Measurements from ENCODE around the gene COX4I2. TPM values are rescaled to one million over a fixed set of nuclear protein-coding genes. Genes with fewer than 3 reads are reported as not detected.

Gene COX4I2
- total RNA-seq, 3 donors from 2014 or later = 0.63 to 0.90 (median 0.76) TPM

GRCh38 chr20:31673435-31673834, 35.7 kb downstream of the COX4I2 start:
- H3K9me3 ChIP-seq = no peaks in the 10 kb centered on the region
- no peak overlapping the region for H3K4me3 ChIP-seq
- intact Hi-C loops (cut with DNase I, micrococcal nuclease) = no loop called here
- ATAC-seq (no peak), DNase-seq (no peak)
- peaks cover 41% of the 10 kb centered on the region for H3K4me1 ChIP-seq (ENCODE audit: low read depth)
- TF ChIP-seq CTCF (IDR thresholded peaks at IDR 0.05) = no peak
- no peaks in the 10 kb centered on the region for H3K36me3 ChIP-seq (ENCODE audit: low read depth)

GRCh38 chr20:31673943-31674463, 36.3 kb downstream of the COX4I2 start:
- Histone ChIP-seq H3K4me3 (no peak overlapping the region), H3K9me3 (no peaks in the 10 kb centered on the region), H3K4me1 (ENCODE audit: low read depth) (peaks cover 41% of the 10 kb centered on the region), H3K36me3 (ENCODE audit: low read depth) (no peaks in the 10 kb centered on the region)
- DNase-seq = no peak
- no peak for ATAC-seq
- no peak for TF ChIP-seq CTCF (IDR thresholded peaks at IDR 0.05)
- intact Hi-C loops (cut with DNase I, micrococcal nuclease) = no loop called here

DNA sequence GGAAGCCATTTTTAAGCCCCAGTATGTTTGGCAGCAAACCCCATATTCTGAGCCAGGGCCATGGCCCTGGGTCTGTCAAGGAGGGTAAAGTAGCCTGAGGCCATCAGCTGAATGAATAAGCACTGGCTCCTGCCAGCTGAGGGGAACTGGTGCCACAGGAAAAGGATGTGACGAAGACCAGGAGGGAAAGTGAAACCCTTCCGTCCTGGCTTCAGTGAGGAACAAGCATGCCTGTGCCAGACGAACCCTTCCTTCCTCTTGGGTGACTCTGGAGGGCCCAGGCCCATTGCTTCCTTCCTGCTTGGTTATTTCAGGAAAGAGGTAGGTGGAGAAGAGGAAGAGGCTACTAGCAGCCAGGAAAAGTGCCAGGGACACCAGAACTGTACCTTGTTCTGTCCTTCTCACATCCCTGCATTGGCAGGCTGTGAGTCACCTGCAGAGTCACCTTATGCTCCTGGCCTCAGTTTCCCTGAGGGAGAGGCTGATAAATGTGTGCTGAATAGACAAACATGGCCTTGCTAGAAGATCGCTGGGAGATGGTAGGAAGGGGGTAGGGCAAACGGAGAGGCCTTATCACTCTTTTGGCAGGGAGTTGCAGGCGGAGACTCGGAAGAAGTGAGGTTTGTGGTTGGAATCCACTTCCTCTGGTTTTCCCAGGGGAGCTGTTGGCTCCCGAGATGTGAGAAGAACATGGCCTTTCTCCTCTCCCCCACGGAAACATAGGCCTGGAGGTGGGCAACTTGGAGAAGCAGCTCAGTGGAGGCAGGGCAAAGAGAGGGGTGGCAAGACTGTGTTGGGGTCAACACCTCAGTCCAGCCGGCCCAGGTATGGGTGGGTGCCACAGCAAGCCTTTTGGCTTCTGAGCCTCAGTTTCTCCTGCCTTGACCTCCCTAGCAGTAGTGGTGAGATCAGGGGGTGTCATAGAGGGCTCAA, 37.4 kb downstream of the COX4I2 start:
- Histone ChIP-seq H3K36me3 (ENCODE audit: low read depth) (no peaks in the 10 kb centered on the region), H3K4me1 (ENCODE audit: low read depth) (peaks cover 29% of the 10 kb centered on the region), H3K9me3 (no peaks in the 10 kb centered on the region), H3K4me3 (no peak overlapping the region)
- intact Hi-C loops (cut with DNase I, micrococcal nuclease) = no loop called here
- ATAC-seq (peak; percentile 73), DNase-seq (peak; percentile 50 to 72 (median 58))
- no peak for TF ChIP-seq CTCF (IDR thresholded peaks at IDR 0.05)

DNA sequence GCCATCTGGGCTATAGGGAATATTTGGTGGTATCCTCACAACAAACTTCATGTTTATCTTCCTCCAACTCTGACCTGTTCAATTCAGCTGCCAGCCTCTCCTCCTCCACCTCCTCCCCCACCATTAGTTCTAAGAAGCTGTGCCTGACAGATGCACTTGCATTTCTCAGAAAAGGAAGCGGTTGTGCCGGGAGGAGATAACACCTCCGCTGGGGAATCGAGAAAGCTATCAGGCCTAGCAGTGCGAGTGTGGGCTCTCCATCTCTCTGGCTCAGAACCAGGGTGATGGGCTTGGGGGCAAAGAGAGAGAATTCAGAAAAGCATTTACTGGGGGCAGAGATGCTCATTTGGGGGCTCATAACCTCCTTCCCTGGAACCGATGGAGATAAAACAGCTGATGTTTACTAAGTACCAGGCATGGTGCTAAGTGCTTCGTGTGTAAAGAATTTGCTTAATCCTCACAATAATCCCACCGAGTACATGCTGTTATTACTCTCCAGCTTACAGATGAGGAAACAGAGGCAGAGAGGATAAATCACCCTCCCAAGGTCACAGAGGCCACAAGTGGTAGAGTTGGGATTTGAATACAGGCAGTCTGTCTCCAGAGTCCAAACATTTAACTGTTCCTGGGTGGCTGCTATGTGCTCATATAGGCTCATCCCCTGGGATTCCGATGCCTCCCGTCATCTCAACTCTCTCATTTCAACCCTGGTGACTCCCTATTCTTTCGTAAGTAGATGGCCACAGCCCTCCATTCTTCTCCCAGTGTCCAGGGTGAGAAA, 38.3 kb downstream of the COX4I2 start:
- ATAC-seq (peak; percentile 46), DNase-seq (no peak)
- Histone ChIP-seq H3K36me3 (ENCODE audit: low read depth) (no peaks in the 10 kb centered on the region), H3K9me3 (no peaks in the 10 kb centered on the region), H3K4me3 (no peak overlapping the region), H3K4me1 (ENCODE audit: low read depth) (peaks cover 21% of the 10 kb centered on the region)
- no peak for TF ChIP-seq CTCF (IDR thresholded peaks at IDR 0.05)
- intact Hi-C loops (cut with DNase I, micrococcal nuclease) = no loop called here

DNA sequence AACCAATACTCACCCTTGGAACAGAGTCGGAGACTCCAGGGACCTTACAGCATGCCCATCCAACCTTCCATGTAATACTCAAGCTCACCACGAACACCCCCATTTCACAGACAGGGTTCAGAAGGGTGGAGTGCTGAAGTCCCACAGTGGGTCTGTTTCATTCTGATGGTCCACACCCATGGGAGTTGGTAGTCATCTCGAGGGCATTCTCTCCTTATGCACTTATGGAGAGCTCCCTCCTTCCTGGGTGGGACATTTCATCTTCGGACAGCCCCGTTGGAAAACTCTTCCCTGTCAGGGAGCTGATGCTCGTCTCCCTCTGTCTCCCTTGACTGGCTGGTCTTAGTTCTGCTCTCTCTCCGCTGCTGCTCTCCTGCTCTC, 38.9 kb downstream of the COX4I2 start:
- Histone ChIP-seq H3K4me3 (no peak overlapping the region), H3K36me3 (ENCODE audit: low read depth) (no peaks in the 10 kb centered on the region), H3K4me1 (ENCODE audit: low read depth) (peaks cover 19% of the 10 kb centered on the region), H3K9me3 (no peaks in the 10 kb centered on the region)
- no peak for TF ChIP-seq CTCF (IDR thresholded peaks at IDR 0.05)
- intact Hi-C loops (cut with DNase I, micrococcal nuclease) = no loop called here
- DNase-seq = no peak
- no peak for ATAC-seq

Measured in mucosa of descending colon (tissue), 3 donors.